Smooth muscle cell (in vitro differentiated cells): ENCODE results near the gene WDR20. TPM values are rescaled to one million over a fixed set of nuclear protein-coding genes. Genes with fewer than 3 reads are reported as not detected.
A peak's percentile ranks its signal among the peaks of the same experiment; 100 is the strongest.

ENCODE experiments used
- DNase-seq: peaks from one replicate; lab custom pipeline; 2025; ENCODE audit not compliant: unreplicated experiment; lab: John Stamatoyannopoulos, UW
- H2AFZ ChIP-seq: fragments of 200-600 bp; sonication (generic); 2 replicates; pipeline ENCODE4 v1.6.0; 2016; ENCODE audit warnings: antibody characterized with exemption, low read depth, mild to moderate bottlenecking
- H3F3A ChIP-seq: fragments of 200-600 bp; sonication (generic); 2 replicates; pipeline ENCODE4 v1.6.0; 2017; ENCODE audit warnings: antibody characterized with exemption, low read depth
- H3K27ac ChIP-seq: fragments of 200-600 bp; sonication (generic); 2 replicates; pipeline ENCODE4 v1.5.1; 2016; ENCODE audit warnings: low read depth, mild to moderate bottlenecking
- H3K27me3 ChIP-seq: fragments of 200-600 bp; sonication (generic); 2 replicates; pipeline ENCODE4 v1.6.1; 2016; ENCODE audit warnings: low read depth, mild to moderate bottlenecking
- H3K36me3 ChIP-seq: fragments of 200-600 bp; sonication (generic); 2 replicates; pipeline ENCODE4 v1.5.1; 2016; ENCODE audit warnings: low read depth
- H3K4me1 ChIP-seq: fragments of 200-600 bp; sonication (generic); 2 replicates; pipeline ENCODE4 v1.5.1; 2016; ENCODE audit warnings: low read depth
- H3K4me2 ChIP-seq: fragments of 200-600 bp; sonication (generic); 2 replicates; pipeline ENCODE4 v1.6.0; 2016; ENCODE audit warnings: mild to moderate bottlenecking
- H3K4me3 ChIP-seq: fragments of 200-600 bp; sonication (generic); 2 replicates; pipeline ENCODE4 v1.5.1; 2016; ENCODE audit warnings: mild to moderate bottlenecking
- H3K79me2 ChIP-seq: fragments of 200-600 bp; sonication (generic); 2 replicates; pipeline ENCODE4 v1.6.0; 2016; ENCODE audit warnings: low read depth, mild to moderate bottlenecking
- H3K9ac ChIP-seq: fragments of 200-600 bp; sonication (generic); 2 replicates; pipeline ENCODE4 v1.6.0; 2016; ENCODE audit warnings: low read depth
- H3K9me3 ChIP-seq: fragments of 200-600 bp; sonication (generic); replicated peaks from 2 replicates; pipeline ENCODE4 v1.5.1; 2016; ENCODE audit warnings: low read depth
- H4K20me1 ChIP-seq: fragments of 200-600 bp; sonication (generic); 2 replicates; pipeline ENCODE4 v1.6.0; 2016; ENCODE audit warnings: low read depth
- CTCF ChIP-seq: fragments of 200-600 bp; sonication (generic); IDR thresholded peaks from 2 replicates; pipeline ENCODE4 v1.5.1; 2017; ENCODE audit warnings: borderline replicate concordance, mild to moderate bottlenecking, antibody characterized with exemption; ENCODE audit not compliant: insufficient read depth, poor library complexity, severe bottlenecking
- WGBS: methylation state at CpG from one replicate; pipeline ENCODE4 v1.1.7; 2016; ENCODE audit warnings: low lambda C conversion rate; 5-methylcytosine and 5-hydroxymethylcytosine counted together
- polyA plus RNA-seq: library from polyadenylated mRNA; unstranded; fragments of >200 nt; fragmentation: Nextera tagmentation; extraction: Ambion mirVana; gene quantifications from 2 replicates; pipeline ENCODE4 v1.2.1, GENCODE V29; 2016
- total RNA-seq: library from RNA; depleted of rRNA; stranded (reverse); fragments of >200 nt; gene quantifications from 2 replicates; pipeline ENCODE4 v1.2.3, GENCODE V29; 2014

WDR20 gene, protein sequence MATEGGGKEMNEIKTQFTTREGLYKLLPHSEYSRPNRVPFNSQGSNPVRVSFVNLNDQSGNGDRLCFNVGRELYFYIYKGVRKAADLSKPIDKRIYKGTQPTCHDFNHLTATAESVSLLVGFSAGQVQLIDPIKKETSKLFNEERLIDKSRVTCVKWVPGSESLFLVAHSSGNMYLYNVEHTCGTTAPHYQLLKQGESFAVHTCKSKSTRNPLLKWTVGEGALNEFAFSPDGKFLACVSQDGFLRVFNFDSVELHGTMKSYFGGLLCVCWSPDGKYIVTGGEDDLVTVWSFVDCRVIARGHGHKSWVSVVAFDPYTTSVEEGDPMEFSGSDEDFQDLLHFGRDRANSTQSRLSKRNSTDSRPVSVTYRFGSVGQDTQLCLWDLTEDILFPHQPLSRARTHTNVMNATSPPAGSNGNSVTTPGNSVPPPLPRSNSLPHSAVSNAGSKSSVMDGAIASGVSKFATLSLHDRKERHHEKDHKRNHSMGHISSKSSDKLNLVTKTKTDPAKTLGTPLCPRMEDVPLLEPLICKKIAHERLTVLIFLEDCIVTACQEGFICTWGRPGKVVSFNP
- total RNA-seq (12.0 and 22.8 TPM in 2 replicates), polyA plus RNA-seq (19.4 and 20.4 TPM in 2 replicates)

- no peaks in the 10 kb centered on the region for H3F3A ChIP-seq
- H3K79me2 ChIP-seq: peaks cover 53% of the 10 kb centered on the region
- peaks cover 41% of the 10 kb centered on the region for H4K20me1 ChIP-seq
- peak within 1 kb of the TSS; percentile 95 for H3K9ac ChIP-seq
- peak within 1 kb of the TSS; percentile 96 for H2AFZ ChIP-seq
- no peaks in the 10 kb centered on the region for H3K27me3 ChIP-seq
- H3K9me3 ChIP-seq: no peaks in the 10 kb centered on the region
- H3K4me2 ChIP-seq: peak within 1 kb of the TSS; percentile 97
- TF ChIP-seq CTCF: no peak
- peak within 1 kb of the TSS; percentile 96 for H3K4me3 ChIP-seq
- DNase-seq: peak; percentile 87
- H3K36me3 ChIP-seq: no peaks in the 10 kb centered on the region
- 1% methylated on average over 22 of the region's 64 CpGs for WGBS
- peak within 1 kb of the TSS; percentile 78 for H3K27ac ChIP-seq
- peaks cover 21% of the 10 kb centered on the region for H3K4me1 ChIP-seq
Observed at GRCh38 chr14:102139286-102140026, at the start of gene WDR20. WDR20 (plus strand) TSS chr14:102139897; CDS start chr14:102139924, 27 bp downstream.

GRCh38 chr14:102090713-102091112, 49.0 kb upstream of the WDR20 start:
- Histone ChIP-seq H3F3A (peaks cover 5% of the 10 kb centered on the region), H3K9me3 (no peaks in the 10 kb centered on the region), H3K4me2 (no peak overlapping the region), H3K27me3 (no peaks in the 10 kb centered on the region), H3K27ac (no peak overlapping the region), H3K79me2 (peaks cover 7% of the 10 kb centered on the region), H3K9ac (no peak overlapping the region), H3K4me1 (peaks cover 4% of the 10 kb centered on the region), H2AFZ (no peak overlapping the region), H3K36me3 (no peaks in the 10 kb centered on the region), H4K20me1 (peaks cover 7% of the 10 kb centered on the region), H3K4me3 (no peak overlapping the region)
- no peak for TF ChIP-seq CTCF
- 89% methylated on average over 3 of the region's 3 CpGs for WGBS
- no peak for DNase-seq

DNA sequence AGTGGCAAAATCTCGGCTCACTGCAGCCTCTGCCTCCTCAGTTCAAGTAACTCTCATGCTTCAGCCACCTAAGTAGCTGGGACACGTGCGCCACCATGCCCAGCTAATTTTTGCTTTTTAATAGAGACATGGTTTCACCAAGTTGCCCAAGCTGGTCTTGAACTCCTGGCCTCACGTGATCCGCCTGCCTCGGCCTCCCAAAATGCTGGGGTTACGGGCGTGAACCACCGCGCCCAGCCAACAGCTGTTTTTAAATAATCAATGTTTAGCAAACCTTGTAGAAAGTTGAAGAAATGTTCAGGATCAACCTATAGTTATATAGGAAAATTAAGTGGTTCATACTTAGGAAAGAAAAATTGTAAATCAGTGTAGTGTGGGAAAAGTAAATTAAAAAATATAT, 46.9 kb upstream of the WDR20 start:
- Histone ChIP-seq H4K20me1 (no peaks in the 10 kb centered on the region), H3K9ac (no peak overlapping the region), H3K36me3 (no peaks in the 10 kb centered on the region), H3K79me2 (no peaks in the 10 kb centered on the region), H3K27ac (no peak overlapping the region), H3K4me2 (no peak overlapping the region), H2AFZ (no peak overlapping the region), H3K27me3 (no peaks in the 10 kb centered on the region), H3K9me3 (no peaks in the 10 kb centered on the region), H3F3A (peaks cover 5% of the 10 kb centered on the region), H3K4me3 (no peak overlapping the region), H3K4me1 (peaks cover 4% of the 10 kb centered on the region)
- WGBS: 98% methylated on average over 10 of the region's 10 CpGs
- no peak for TF ChIP-seq CTCF
- no peak for DNase-seq
